GM23248 (cell line): ENCODE measurements around the gene WARS2.

ENCODE experiments used
- EZH2 ChIP-seq: fragments of 200-600 bp; sonication (generic); IDR thresholded peaks from 2 replicates; pipeline ENCODE4 v1.6.1; 2018; ENCODE audit warnings: antibody characterized with exemption, mild to moderate bottlenecking; ENCODE audit not compliant: insufficient read depth, poor library complexity, severe bottlenecking
- EZH2phosphoT487 ChIP-seq: fragments of 200-600 bp; sonication (generic); IDR thresholded peaks from 2 replicates; pipeline ENCODE4 v1.6.1; 2018; ENCODE audit warnings: antibody characterized with exemption, moderate library complexity, mild to moderate bottlenecking, low read depth; ENCODE audit not compliant: insufficient read depth

- no peak for TF ChIP-seq EZH2
- TF ChIP-seq EZH2phosphoT487, result no peak
Measured at GRCh38 chr1:119079881-119080280, 60.6 kb downstream of the WARS2 start.
